A549 (cell line): ENCODE data around the gene RNF220. TPM values are rescaled to one million over a fixed set of nuclear protein-coding genes. Genes with fewer than 3 reads are reported as not detected.
"Not testable (repeated sequence)": the region's sequence is repeated elsewhere in the genome, so short reads cannot be mapped to it uniquely, and the experiment has no call there.

ENCODE experiments used
- ATAC-seq, 2 experiments: fragments of 200-7000 bp in 1 of 2; fragments of >200 bp in 1 of 2; cut with Nextera tagmentation in 1 of 2; cut with Tn5 transposase in 1 of 2; 3 replicates each; pipeline versions ENCODE4 v1.8.0 to v1.9.1; 2018 to 2020; ENCODE audit warnings: mild to moderate bottlenecking in 1 of 2, moderate library complexity in 1 of 2
- CTCF ChIA-PET: fragments of 300-600 bp; sonication (Branson Sonifier 250); formaldehyde crosslinking; extraction: SDS; loops from one replicate; lab custom pipeline; 2021; ENCODE audit warnings: antibody characterized with exemption, inconsistent platforms; lab: Yijun Ruan, JAX
- POLR2A ChIA-PET: fragments of 350-600 bp; formaldehyde crosslinking; extraction: SDS; loops from one replicate; lab custom pipeline; 2021; ENCODE audit warnings: antibody characterized with exemption, inconsistent platforms; lab: Yijun Ruan, JAX
- DNase-seq, 2 experiments: peaks; one replicate each; pipeline versions ENCODE4 v3.0.0 to v3.0.0-alpha.2; 2011 to 2016; ENCODE audit warnings: low read depth in 1 of 2, low spot score in 1 of 2
- FAIRE-seq: peaks from 2 replicates; lab custom pipeline; 2011; peaks lifted over from hg19 to GRCh38; lab: Jason Lieb, UNC
- H3K27ac ChIP-seq, 2 experiments: fragments of >200 bp; sonication (Bioruptor Twin); formaldehyde crosslinking; 3 replicates each; pipeline ENCODE4 v1.5.1; 2016 to 2017
- H3K4me1 ChIP-seq: fragments of >200 bp; sonication (Bioruptor Twin); formaldehyde crosslinking; 3 replicates; pipeline ENCODE4 v1.6.1; 2016
- H3K4me2 ChIP-seq: fragments of >200 bp; sonication (Bioruptor Twin); formaldehyde crosslinking; 3 replicates; pipeline ENCODE4 v1.6.1; 2016
- H3K4me3 ChIP-seq: fragments of >200 bp; sonication (Bioruptor Twin); formaldehyde crosslinking; 3 replicates; pipeline ENCODE4 v1.5.1; 2016
- H3K9me3 ChIP-seq: fragments of >200 bp; sonication (Bioruptor Twin); formaldehyde crosslinking; 3 replicates; pipeline ENCODE4 v1.6.1; 2016
- CBX8 ChIP-seq: fragments of 200-600 bp; sonication (generic); IDR thresholded peaks from 2 replicates; pipeline ENCODE4 v1.6.1; 2016
- CHD4 ChIP-seq: fragments of 200-600 bp; sonication (generic); IDR thresholded peaks from 2 replicates; pipeline ENCODE4 v1.6.1; 2016; ENCODE audit warnings: antibody characterized with exemption, mild to moderate bottlenecking, borderline replicate concordance
- EHF ChIP-seq: fragments of 250-450 bp; sonication (Bioruptor Pico); IDR thresholded peaks from 2 replicates; pipeline ENCODE4 v1.5.0; 2020; ENCODE audit warnings: mild to moderate bottlenecking
- EP300 ChIP-seq, 2 experiments: fragments of >200 bp; sonication (Bioruptor Twin); formaldehyde crosslinking; IDR thresholded peaks; 2 replicates in 1 of 2; 3 replicates in 1 of 2; pipeline ENCODE4 v1.6.1; 2016 to 2017
- FOXS1 ChIP-seq: fragments of 250-450 bp; sonication (Bioruptor Pico); IDR thresholded peaks from 2 replicates; pipeline ENCODE4 v1.5.0; 2020; ENCODE audit warnings: mild to moderate bottlenecking, moderate library complexity
- JUN ChIP-seq, 2 experiments: fragments of >200 bp; sonication (Bioruptor Twin); formaldehyde crosslinking; IDR thresholded peaks; 2 replicates in 1 of 2; 3 replicates in 1 of 2; pipeline ENCODE4 v1.6.1; 2016 to 2017
- KDM1A ChIP-seq: fragments of 200-600 bp; sonication (generic); IDR thresholded peaks from 2 replicates; pipeline ENCODE4 v1.6.1; 2016; ENCODE audit warnings: low read depth, mild to moderate bottlenecking
- MYC ChIP-seq: IDR thresholded peaks from 2 replicates; pipeline ENCODE4 v1.6.1; 2012; ENCODE audit warnings: mild to moderate bottlenecking, inconsistent platforms, low read length, improper control_type of control experiment, borderline replicate concordance
- PHF8 ChIP-seq: fragments of 200-600 bp; sonication (generic); IDR thresholded peaks from 2 replicates; pipeline ENCODE4 v1.6.1; 2016; ENCODE audit warnings: low read depth, mild to moderate bottlenecking, antibody characterized with exemption, moderate library complexity, borderline replicate concordance
- RARB ChIP-seq: fragments of 250-450 bp; sonication (Bioruptor Pico); IDR thresholded peaks from 2 replicates; pipeline ENCODE4 v1.8.0; 2021; ENCODE audit warnings: mild to moderate bottlenecking, moderate library complexity
- RFX5 ChIP-seq: fragments of 450-650 bp; IDR thresholded peaks from 2 replicates; pipeline ENCODE4 v1.7.1; 2014; ENCODE audit warnings: antibody characterized with exemption, mild to moderate bottlenecking, moderate library complexity
- ZNF302 ChIP-seq: fragments of 250-450 bp; sonication (Bioruptor Pico); IDR thresholded peaks from 2 replicates; pipeline ENCODE4 v1.9.0; 2021; ENCODE audit warnings: inconsistent platforms, mild to moderate bottlenecking, moderate library complexity
- ZSCAN20 ChIP-seq: fragments of 250-450 bp; sonication (Bioruptor Pico); IDR thresholded peaks from 2 replicates; pipeline ENCODE4 v1.8.0; 2022; ENCODE audit warnings: mild to moderate bottlenecking, moderate library complexity
- WGBS: methylation state at CpG from one replicate; pipeline ENCODE4 v1.1.6; 2017; ENCODE audit errors: missing lambda C conversion rate; 5-methylcytosine and 5-hydroxymethylcytosine counted together
- polyA plus RNA-seq, 4 experiments: library from polyadenylated mRNA; depleted of rRNA in 3 of 4; stranded (reverse); fragments of >200 nt; fragmentation: RNase III in 1 of 4; extraction: RNeasy Plus Mini Kit Qiagen cat#74134 plus additional on column Dnase treatment in 1 of 4; gene quantifications; 2 replicates in 3 of 4; 3 replicates in 1 of 4; pipeline ENCODE4 v1.2.3, GENCODE V29; 2011 to 2017
- TF ChIP-seq, protein P1 (sequence below): fragments of 150-350 bp; IDR thresholded peaks from 2 replicates; pipeline ENCODE4 v1.6.1; 2014; ENCODE audit warnings: low read depth, mild to moderate bottlenecking, low read length
- TF ChIP-seq, protein P2 (sequence below): fragments of >200 bp; sonication (Bioruptor Twin); formaldehyde crosslinking; IDR thresholded peaks from 2 replicates; pipeline ENCODE4 v1.6.1; 2016
- TF ChIP-seq, protein P3 (sequence below): fragments of 250-450 bp; sonication (Bioruptor Pico); IDR thresholded peaks from 2 replicates; pipeline ENCODE4 v1.5.0; 2021; ENCODE audit warnings: mild to moderate bottlenecking, moderate library complexity, borderline replicate concordance
- TF ChIP-seq, protein P4 (sequence below): fragments of >200 bp; sonication (Bioruptor Twin); formaldehyde crosslinking; IDR thresholded peaks from 3 replicates; pipeline ENCODE4 v1.6.1; 2016
- TF ChIP-seq, protein P5 (sequence below): fragments of 200-600 bp; sonication (generic); IDR thresholded peaks from 2 replicates; pipeline ENCODE4 v1.6.1; 2016; ENCODE audit warnings: antibody characterized with exemption, mild to moderate bottlenecking, moderate library complexity
- TF ChIP-seq, protein P6 (sequence below): fragments of 450-650 bp; IDR thresholded peaks from 2 replicates; pipeline ENCODE4 v1.6.1; 2014; ENCODE audit warnings: antibody characterized with exemption

The RNF220 gene
- polyA plus RNA-seq, 2 of the 4 experiments (the other 2 are of a cell fraction): 53.4 to 54.5 TPM

DNA sequence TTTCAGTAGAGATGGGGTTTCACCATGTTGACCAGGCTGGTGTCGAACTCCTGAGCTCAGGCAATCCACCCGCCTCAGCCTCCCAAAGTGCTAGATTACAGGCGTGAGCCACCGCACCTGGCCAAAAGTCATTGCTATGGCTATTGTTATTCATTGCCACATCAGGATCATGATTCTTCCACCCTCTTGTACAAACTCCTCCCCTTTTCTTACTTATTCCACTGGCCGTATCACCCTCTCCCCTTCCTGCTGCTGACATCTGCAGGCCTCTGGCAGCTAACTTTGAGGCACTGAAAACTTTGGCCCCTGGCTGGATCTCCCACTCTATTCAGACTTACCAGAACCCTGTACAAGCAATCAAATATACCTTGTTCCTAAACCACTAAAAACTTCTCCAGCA lies 258.4 kb downstream of the RNF220 start:
- POLR2A ChIA-PET: interaction anchor here (1.2 kb wide), 1 partner anchor 11 kb away, joined by 4 read pairs; the partner anchor contains the start of genes ARMH1 and TMEM53
- DNase-seq (no peak), ATAC-seq (no peak), FAIRE-seq (no peak)
- CTCF ChIA-PET: interaction anchor here (1.0 to 3.2 kb wide), 3 partner anchors 8 to 12 kb away, joined by 4 to 33 read pairs (median 4); no protein-coding TSS in a partner anchor
- 90% methylated on average over 5 of the region's 5 CpGs for WGBS
- no peak overlapping the region for H3K4me2 ChIP-seq
- TF ChIP-seq, protein P1, sequence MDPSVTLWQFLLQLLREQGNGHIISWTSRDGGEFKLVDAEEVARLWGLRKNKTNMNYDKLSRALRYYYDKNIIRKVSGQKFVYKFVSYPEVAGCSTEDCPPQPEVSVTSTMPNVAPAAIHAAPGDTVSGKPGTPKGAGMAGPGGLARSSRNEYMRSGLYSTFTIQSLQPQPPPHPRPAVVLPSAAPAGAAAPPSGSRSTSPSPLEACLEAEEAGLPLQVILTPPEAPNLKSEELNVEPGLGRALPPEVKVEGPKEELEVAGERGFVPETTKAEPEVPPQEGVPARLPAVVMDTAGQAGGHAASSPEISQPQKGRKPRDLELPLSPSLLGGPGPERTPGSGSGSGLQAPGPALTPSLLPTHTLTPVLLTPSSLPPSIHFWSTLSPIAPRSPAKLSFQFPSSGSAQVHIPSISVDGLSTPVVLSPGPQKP: no peak
- no peak for TF ChIP-seq EHF
- no peak overlapping the region for H3K4me3 ChIP-seq
- no peaks in the 10 kb centered on the region for H3K4me1 ChIP-seq
- H3K27ac ChIP-seq: no peak overlapping the region
- H3K9me3 ChIP-seq: no peaks in the 10 kb centered on the region

DNA sequence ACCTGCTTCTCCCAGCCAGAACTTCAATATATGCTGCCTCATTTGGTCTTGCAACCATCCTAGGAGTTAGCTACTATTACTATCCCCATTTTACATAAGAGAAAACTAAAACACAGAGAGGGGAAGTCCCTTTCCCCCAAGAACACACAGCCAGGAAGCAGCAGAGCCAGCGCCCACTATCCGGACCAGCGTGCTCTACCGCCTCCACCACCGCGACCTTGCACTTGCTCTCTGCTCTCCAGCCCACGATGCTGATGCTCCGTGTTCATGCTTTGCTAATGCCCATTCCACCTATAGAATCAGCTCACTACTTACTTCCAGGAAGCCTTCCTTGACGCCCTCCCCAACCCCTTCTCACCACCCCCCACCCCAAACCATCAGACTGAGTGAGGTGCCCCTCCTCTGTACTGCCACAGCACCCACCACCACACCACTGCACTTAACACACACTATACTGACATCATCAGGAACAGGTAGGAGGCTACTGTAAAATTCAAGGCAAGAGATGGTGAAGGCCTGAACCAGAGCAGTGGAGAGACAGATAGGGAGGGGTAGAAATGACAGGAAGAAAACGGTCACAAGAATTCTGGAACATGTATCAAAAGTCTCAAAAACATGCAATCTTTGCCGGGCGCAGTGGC lies 259.8 kb downstream of the RNF220 start:
- WGBS: 85% methylated on average over 12 of the region's 12 CpGs
- Histone ChIP-seq H3K9me3 (no peaks in the 10 kb centered on the region), H3K4me1 (no peaks in the 10 kb centered on the region), H3K4me3 (no peak overlapping the region), H3K4me2 (no peak overlapping the region), H3K27ac (no peak overlapping the region)
- DNase-seq: no peak
- no peak for FAIRE-seq
- ATAC-seq: no peak
- CTCF ChIA-PET: interaction anchor here (0.6 to 3.2 kb wide), 6 partner anchors 10 to 364 kb away, joined by 3 to 33 read pairs (median 4); no protein-coding TSS in a partner anchor
- TF ChIP-seq RARB (no peak), CBX8 (no peak), ZSCAN20 (CRISPR knock-in tag) (no peak), CHD4 (no peak), PHF8 (no peak), RFX5 (no peak), JUN (IDR thresholded peaks at IDR 0.05) (no peak), MYC (no peak), FOXS1 (CRISPR knock-in tag) (no peak), EP300 (IDR thresholded peaks at IDR 0.05) (no peak), ZNF302 (CRISPR knock-in tag) (no peak), KDM1A (no peak)
- TF ChIP-seq, protein P2, sequence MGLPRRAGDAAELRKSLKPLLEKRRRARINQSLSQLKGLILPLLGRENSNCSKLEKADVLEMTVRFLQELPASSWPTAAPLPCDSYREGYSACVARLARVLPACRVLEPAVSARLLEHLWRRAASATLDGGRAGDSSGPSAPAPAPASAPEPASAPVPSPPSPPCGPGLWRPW: no peak
- TF ChIP-seq, protein P3, sequence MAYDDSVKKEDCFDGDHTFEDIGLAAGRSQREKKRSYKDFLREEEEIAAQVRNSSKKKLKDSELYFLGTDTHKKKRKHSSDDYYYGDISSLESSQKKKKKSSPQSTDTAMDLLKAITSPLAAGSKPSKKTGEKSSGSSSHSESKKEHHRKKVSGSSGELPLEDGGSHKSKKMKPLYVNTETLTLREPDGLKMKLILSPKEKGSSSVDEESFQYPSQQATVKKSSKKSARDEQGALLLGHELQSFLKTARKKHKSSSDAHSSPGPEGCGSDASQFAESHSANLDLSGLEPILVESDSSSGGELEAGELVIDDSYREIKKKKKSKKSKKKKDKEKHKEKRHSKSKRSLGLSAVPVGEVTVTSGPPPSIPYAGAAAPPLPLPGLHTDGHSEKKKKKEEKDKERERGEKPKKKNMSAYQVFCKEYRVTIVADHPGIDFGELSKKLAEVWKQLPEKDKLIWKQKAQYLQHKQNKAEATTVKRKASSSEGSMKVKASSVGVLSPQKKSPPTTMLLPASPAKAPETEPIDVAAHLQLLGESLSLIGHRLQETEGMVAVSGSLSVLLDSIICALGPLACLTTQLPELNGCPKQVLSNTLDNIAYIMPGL: no peak
- TF ChIP-seq, protein P1: no peak
- TF ChIP-seq, protein P4, sequence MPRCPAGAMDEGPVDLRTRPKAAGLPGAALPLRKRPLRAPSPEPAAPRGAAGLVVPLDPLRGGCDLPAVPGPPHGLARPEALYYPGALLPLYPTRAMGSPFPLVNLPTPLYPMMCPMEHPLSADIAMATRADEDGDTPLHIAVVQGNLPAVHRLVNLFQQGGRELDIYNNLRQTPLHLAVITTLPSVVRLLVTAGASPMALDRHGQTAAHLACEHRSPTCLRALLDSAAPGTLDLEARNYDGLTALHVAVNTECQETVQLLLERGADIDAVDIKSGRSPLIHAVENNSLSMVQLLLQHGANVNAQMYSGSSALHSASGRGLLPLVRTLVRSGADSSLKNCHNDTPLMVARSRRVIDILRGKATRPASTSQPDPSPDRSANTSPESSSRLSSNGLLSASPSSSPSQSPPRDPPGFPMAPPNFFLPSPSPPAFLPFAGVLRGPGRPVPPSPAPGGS: no peak
- TF ChIP-seq, protein P5, sequence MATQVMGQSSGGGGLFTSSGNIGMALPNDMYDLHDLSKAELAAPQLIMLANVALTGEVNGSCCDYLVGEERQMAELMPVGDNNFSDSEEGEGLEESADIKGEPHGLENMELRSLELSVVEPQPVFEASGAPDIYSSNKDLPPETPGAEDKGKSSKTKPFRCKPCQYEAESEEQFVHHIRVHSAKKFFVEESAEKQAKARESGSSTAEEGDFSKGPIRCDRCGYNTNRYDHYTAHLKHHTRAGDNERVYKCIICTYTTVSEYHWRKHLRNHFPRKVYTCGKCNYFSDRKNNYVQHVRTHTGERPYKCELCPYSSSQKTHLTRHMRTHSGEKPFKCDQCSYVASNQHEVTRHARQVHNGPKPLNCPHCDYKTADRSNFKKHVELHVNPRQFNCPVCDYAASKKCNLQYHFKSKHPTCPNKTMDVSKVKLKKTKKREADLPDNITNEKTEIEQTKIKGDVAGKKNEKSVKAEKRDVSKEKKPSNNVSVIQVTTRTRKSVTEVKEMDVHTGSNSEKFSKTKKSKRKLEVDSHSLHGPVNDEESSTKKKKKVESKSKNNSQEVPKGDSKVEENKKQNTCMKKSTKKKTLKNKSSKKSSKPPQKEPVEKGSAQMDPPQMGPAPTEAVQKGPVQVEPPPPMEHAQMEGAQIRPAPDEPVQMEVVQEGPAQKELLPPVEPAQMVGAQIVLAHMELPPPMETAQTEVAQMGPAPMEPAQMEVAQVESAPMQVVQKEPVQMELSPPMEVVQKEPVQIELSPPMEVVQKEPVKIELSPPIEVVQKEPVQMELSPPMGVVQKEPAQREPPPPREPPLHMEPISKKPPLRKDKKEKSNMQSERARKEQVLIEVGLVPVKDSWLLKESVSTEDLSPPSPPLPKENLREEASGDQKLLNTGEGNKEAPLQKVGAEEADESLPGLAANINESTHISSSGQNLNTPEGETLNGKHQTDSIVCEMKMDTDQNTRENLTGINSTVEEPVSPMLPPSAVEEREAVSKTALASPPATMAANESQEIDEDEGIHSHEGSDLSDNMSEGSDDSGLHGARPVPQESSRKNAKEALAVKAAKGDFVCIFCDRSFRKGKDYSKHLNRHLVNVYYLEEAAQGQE: no peak
- TF ChIP-seq, protein P6, sequence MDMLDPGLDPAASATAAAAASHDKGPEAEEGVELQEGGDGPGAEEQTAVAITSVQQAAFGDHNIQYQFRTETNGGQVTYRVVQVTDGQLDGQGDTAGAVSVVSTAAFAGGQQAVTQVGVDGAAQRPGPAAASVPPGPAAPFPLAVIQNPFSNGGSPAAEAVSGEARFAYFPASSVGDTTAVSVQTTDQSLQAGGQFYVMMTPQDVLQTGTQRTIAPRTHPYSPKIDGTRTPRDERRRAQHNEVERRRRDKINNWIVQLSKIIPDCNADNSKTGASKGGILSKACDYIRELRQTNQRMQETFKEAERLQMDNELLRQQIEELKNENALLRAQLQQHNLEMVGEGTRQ: no peak
- POLR2A ChIA-PET: interaction anchor here (0.7 to 1.2 kb wide), 2 partner anchors 9 to 1329 kb away, joined by 3 to 7 read pairs; partner anchors contain the start of genes ARMH1 and TMEM53

DNA sequence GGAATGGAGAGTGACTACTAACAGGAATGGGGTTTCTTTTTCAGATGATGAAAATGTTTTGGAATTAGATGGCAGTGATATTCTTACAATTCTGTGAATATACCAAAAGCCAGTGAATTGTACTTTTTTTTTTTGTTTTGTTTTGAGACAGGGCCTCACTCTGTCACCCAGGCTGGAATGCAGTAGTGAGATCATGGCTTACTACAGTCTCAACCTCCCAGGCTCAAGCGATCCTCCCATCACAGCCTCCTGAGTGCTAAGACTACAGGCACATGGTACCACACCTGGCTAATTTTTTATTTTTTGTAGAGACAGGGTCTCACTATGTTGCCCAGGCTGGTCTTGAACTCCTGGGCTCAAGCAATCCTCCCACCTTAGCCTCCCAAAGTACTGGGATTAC lies 261.7 kb downstream of the RNF220 start:
- CTCF ChIA-PET, H3K4me3 ChIP-seq, DNase-seq, FAIRE-seq, ATAC-seq, H3K9me3 ChIP-seq, H3K4me1 ChIP-seq, POLR2A ChIA-PET, H3K27ac ChIP-seq, H3K4me2 ChIP-seq: not testable (repeated sequence)
- 85% methylated on average over 1 of the region's 1 CpG for WGBS
